ENCODE data around the gene SYNM. TPM values are rescaled to one million over a fixed set of nuclear protein-coding genes. Genes with fewer than 3 reads are reported as not detected.
A peak's percentile ranks its signal among the peaks of the same experiment; 100 is the strongest.

The SYNM gene, protein sequence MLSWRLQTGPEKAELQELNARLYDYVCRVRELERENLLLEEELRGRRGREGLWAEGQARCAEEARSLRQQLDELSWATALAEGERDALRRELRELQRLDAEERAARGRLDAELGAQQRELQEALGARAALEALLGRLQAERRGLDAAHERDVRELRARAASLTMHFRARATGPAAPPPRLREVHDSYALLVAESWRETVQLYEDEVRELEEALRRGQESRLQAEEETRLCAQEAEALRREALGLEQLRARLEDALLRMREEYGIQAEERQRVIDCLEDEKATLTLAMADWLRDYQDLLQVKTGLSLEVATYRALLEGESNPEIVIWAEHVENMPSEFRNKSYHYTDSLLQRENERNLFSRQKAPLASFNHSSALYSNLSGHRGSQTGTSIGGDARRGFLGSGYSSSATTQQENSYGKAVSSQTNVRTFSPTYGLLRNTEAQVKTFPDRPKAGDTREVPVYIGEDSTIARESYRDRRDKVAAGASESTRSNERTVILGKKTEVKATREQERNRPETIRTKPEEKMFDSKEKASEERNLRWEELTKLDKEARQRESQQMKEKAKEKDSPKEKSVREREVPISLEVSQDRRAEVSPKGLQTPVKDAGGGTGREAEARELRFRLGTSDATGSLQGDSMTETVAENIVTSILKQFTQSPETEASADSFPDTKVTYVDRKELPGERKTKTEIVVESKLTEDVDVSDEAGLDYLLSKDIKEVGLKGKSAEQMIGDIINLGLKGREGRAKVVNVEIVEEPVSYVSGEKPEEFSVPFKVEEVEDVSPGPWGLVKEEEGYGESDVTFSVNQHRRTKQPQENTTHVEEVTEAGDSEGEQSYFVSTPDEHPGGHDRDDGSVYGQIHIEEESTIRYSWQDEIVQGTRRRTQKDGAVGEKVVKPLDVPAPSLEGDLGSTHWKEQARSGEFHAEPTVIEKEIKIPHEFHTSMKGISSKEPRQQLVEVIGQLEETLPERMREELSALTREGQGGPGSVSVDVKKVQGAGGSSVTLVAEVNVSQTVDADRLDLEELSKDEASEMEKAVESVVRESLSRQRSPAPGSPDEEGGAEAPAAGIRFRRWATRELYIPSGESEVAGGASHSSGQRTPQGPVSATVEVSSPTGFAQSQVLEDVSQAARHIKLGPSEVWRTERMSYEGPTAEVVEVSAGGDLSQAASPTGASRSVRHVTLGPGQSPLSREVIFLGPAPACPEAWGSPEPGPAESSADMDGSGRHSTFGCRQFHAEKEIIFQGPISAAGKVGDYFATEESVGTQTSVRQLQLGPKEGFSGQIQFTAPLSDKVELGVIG (N-terminal part only)
- total RNA-seq (2014; rRNA removed; shearing (Covaris generic)) (0.97 and 1.6 TPM in 2 replicates), polyA plus RNA-seq (2016; fragmentation: Nextera tagmentation; extraction: Ambion mirVana) (0.15 and 0.18 TPM in 2 replicates)

DNA sequence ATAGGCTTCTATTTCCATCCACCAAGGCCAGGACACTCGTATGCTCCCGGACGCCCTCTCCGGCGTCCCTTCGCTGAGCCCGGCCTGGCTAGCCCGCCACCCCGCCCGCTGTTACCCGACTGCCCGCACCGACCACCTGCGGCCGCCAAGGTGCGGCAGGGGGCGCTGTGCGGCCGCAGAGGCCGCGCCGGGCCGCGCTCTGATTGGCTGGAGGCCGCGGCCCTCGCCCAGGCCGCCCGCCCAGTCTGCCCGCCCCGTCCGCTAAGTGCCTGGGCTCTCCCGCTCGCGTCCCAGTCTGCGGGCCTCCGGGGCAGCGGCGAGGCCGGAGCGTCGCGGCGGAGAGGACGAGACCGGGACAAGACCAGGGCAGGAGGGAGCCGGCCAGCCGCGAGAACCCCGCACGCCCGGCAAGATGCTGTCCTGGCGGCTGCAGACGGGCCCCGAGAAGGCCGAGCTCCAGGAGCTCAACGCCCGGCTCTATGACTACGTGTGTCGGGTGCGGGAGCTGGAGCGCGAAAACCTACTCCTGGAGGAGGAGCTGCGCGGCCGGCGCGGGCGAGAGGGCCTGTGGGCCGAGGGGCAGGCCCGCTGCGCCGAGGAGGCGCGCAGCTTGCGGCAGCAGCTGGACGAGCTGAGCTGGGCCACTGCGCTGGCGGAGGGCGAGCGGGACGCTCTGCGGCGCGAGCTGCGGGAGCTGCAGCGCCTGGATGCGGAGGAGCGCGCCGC, at the start of gene SYNM:
SYNM (plus strand) TSS at position 293 of the 726 bp plus-strand sequence; CDS start at position 413, 120 bp downstream.
- in situ Hi-C loops (cut with MboI), result loop anchor here (5.0 to 25.0 kb wide), 2 partner anchors 107 to 632 kb away; partner anchors contain the start of gene LYSMD4
- Histone ChIP-seq H3K9me2 (ENCODE audit: insufficient read depth) (no peaks in the 10 kb centered on the region), H3K27me3 (replicated peaks; ENCODE audit: insufficient read depth) (peaks cover 11% of the 10 kb centered on the region; the same call in 1 of the 2 replicates), H3K9ac (no peak within 1 kb of the TSS), H3K79me2 (ENCODE audit: insufficient read depth) (no peaks in the 10 kb centered on the region), H3K9me3 (ENCODE audit: low read depth) (no peaks in the 10 kb centered on the region), H3K4me1 (ENCODE audit: insufficient read depth) (0 out of 2 replicates have a peak, but pooled peaks cover 4% of the 10 kb centered on the region), H3K36me3 (ENCODE audit: low read depth) (no peaks in the 10 kb centered on the region), H3K27ac (no peak within 1 kb of the TSS), H2AFZ (peak within 1 kb of the TSS; percentile 79), H3K4me3 (peak within 1 kb of the TSS; percentile 56), H3K4me2 (ENCODE audit: unreplicated experiment) (peak within 1 kb of the TSS; percentile 66), H3F3A (ENCODE audit: insufficient read depth) (no peaks in the 10 kb centered on the region), H4K20me1 (ENCODE audit: insufficient read depth) (no peaks in the 10 kb centered on the region)
- 5 to 6% methylated on average over 66 to 69 of the region's 91 CpGs for WGBS, 2 experiments (ENCODE audit: low coverage in 1 of 2, low lambda C conversion rate in 2 of 2, missing lambda C conversion rate in 2 of 2)
- no peak for TF ChIP-seq EZH2 (IDR thresholded peaks at IDR 0.05; ENCODE audit: insufficient read depth, poor library complexity, severe bottlenecking)
- TF ChIP-seq EZH2phosphoT487 (IDR thresholded peaks at IDR 0.05; ENCODE audit: insufficient read depth, low read depth), result no peak
- DNase-seq, result peak; percentile 81

DNA sequence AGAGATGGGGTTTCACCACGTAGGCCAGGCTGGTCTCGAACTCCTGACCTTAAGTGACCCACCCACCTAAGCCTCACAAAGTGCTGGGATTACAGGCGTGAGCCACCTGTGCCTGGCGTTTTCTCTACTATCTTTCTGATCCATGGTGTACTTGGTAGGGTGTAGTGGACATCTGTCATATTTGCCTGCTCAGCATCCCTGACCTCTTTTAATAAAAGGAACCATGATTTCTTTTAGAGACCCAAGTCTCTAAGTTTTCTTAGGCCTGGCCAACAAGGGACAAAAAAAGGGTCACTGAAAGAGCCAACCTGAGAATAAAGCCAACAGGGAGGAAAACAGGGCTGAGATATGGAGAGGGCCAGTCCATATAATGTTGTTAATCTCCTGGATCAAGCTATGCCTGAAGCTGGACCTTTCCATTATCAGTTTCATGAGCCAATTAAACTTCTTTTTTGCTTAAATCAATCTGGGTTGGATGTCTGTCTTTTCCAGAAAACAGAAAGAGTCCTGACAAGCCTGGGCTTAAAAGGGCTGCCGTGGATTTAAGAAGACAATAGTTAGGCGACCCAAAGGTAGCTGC, 49.2 kb upstream of the SYNM start:
- Histone ChIP-seq H3K9ac (no peak overlapping the region), H3K9me3 (ENCODE audit: low read depth) (no peaks in the 10 kb centered on the region), H3K27me3 (replicated peaks; ENCODE audit: insufficient read depth) (no peaks in the 10 kb centered on the region), H3K36me3 (ENCODE audit: low read depth) (no peaks in the 10 kb centered on the region), H3F3A (ENCODE audit: insufficient read depth) (no peaks in the 10 kb centered on the region), H3K9me2 (ENCODE audit: insufficient read depth) (no peaks in the 10 kb centered on the region), H3K4me3 (no peak overlapping the region), H4K20me1 (ENCODE audit: insufficient read depth) (no peaks in the 10 kb centered on the region), H2AFZ (no peak overlapping the region), H3K4me2 (ENCODE audit: unreplicated experiment) (no peak overlapping the region), H3K4me1 (ENCODE audit: insufficient read depth) (0 out of 2 replicates have a peak, but pooled peaks cover 3% of the 10 kb centered on the region), H3K79me2 (ENCODE audit: insufficient read depth) (no peaks in the 10 kb centered on the region), H3K27ac (no peak overlapping the region)
- in situ Hi-C loops (cut with MboI), result loop anchor here (25.0 kb wide), 1 partner anchor 393 kb away; no protein-coding TSS in a partner anchor
- DNase-seq, result no peak
- TF ChIP-seq EZH2phosphoT487 (IDR thresholded peaks at IDR 0.05; ENCODE audit: insufficient read depth, low read depth) (no peak), EZH2 (IDR thresholded peaks at IDR 0.05; ENCODE audit: insufficient read depth, poor library complexity, severe bottlenecking) (no peak)
- WGBS, 2 experiments (ENCODE audit: low coverage in 1 of 2, low lambda C conversion rate in 2 of 2, missing lambda C conversion rate in 2 of 2), result 76 to 79% methylated on average over 6 of the region's 6 CpGs

GRCh38 chr15:99057020-99057419, 47.9 kb upstream of the SYNM start:
- Histone ChIP-seq H3K79me2 (ENCODE audit: insufficient read depth) (no peaks in the 10 kb centered on the region), H3K4me3 (no peak overlapping the region), H3K9me2 (ENCODE audit: insufficient read depth) (no peaks in the 10 kb centered on the region), H2AFZ (no peak overlapping the region), H3K4me2 (ENCODE audit: unreplicated experiment) (no peak overlapping the region), H3K9me3 (ENCODE audit: low read depth) (no peaks in the 10 kb centered on the region), H3K27ac (no peak overlapping the region), H3K9ac (no peak overlapping the region), H3F3A (ENCODE audit: insufficient read depth) (no peaks in the 10 kb centered on the region), H3K36me3 (ENCODE audit: low read depth) (no peaks in the 10 kb centered on the region), H3K27me3 (replicated peaks; ENCODE audit: insufficient read depth) (no peaks in the 10 kb centered on the region), H4K20me1 (ENCODE audit: insufficient read depth) (no peaks in the 10 kb centered on the region), H3K4me1 (ENCODE audit: insufficient read depth) (0 out of 2 replicates have a peak, but pooled peaks cover 3% of the 10 kb centered on the region)
- 84 to 94% methylated on average over 4 of the region's 4 CpGs for WGBS, 2 experiments (ENCODE audit: low coverage in 1 of 2, low lambda C conversion rate in 2 of 2, missing lambda C conversion rate in 2 of 2)
- TF ChIP-seq EZH2 (IDR thresholded peaks at IDR 0.05; ENCODE audit: insufficient read depth, poor library complexity, severe bottlenecking), result no peak
- TF ChIP-seq EZH2phosphoT487 (IDR thresholded peaks at IDR 0.05; ENCODE audit: insufficient read depth, low read depth), result no peak
- no peak for DNase-seq
- in situ Hi-C loops (cut with MboI), result loop anchor here (25.0 kb wide), 1 partner anchor 395 kb away; no protein-coding TSS in a partner anchor

All from GM23248 (cell line).